Measurements from ENCODE around the gene UBR2.

Gene UBR2

GRCh38 chr6:42735976-42736375 is 172.1 kb downstream of the UBR2 start:
- DNase-seq: no peak

- DNase-seq: no peak
These were observed 176.9 kb downstream of the UBR2 start for GRCh38 chr6:42740725-42741124.

- DNase-seq: no peak
These were observed 178.5 kb downstream of the UBR2 start for GRCh38 chr6:42742116-42742894.
